ENCODE measurements around the gene ZNF335. TPM values are rescaled to one million over a fixed set of nuclear protein-coding genes. Genes with fewer than 3 reads are reported as not detected.

ZNF335 gene
- total and polyA plus RNA-seq, 2 donors (not counting 3 experiments of a cell fraction or from before 2014, with no cell fraction given): 17.3 to 22.8 TPM

GRCh38 chr20:45968081-45968671 lies 3.8 kb downstream of the ZNF335 start:
- peaks cover 8 to 32% of the 10 kb centered on the region in 2 experiments for H3K36me3 ChIP-seq (ENCODE audit: control insufficient read depth in 2 of 2, extremely low read depth in 1 of 2, insufficient read depth in 2 of 2, low read length in 2 of 2)
- peaks cover 14% of the 10 kb centered on the region for H3K4me1 ChIP-seq (ENCODE audit: control insufficient read depth, extremely low read depth, insufficient read depth, low read length)
- no peak overlapping the region for H3K4me3 ChIP-seq (replicated peaks in 1 of 3; ENCODE audit: insufficient read depth in 1 of 3, low read depth in 1 of 3, low read length in 3 of 3)
- no peak overlapping the region for H3K4me2 ChIP-seq (ENCODE audit: insufficient read depth, low read length)
- H3K9me3 ChIP-seq (replicated peaks; ENCODE audit: control insufficient read depth, insufficient read depth, low read length): no peaks in the 10 kb centered on the region
- H3K79me2 ChIP-seq (ENCODE audit: control insufficient read depth, insufficient read depth, low read length): peaks cover 23% of the 10 kb centered on the region
- DNase-seq (ENCODE audit: low read depth, low spot score): no peak
- POLR2A ChIA-PET: interaction anchor here (1.0 kb wide), 1 partner anchor 56 kb away, joined by 3 read pairs; the partner anchor contains the start of gene PLTP
- no peak for FAIRE-seq
- intact Hi-C loops (cut with micrococcal nuclease) (no loop called here), dilution Hi-C loops (cut with MboI; ENCODE audit: extremely low pct_ligation_motif_present, low sequenced_read_pairs) (no loop called here)
- TF ChIP-seq EZH2 (IDR thresholded peaks at IDR 0.05; ENCODE audit: borderline replicate concordance, low read depth, low read length, severe bottlenecking) (no peak), MYC (IDR thresholded peaks at IDR 0.05; ENCODE audit: low read depth, low read length) (no peak), JUN (IDR thresholded peaks at IDR 0.05; ENCODE audit: borderline replicate concordance, insufficient read depth, insufficient read length, low read depth) (no peak), GATA2 (IDR thresholded peaks at IDR 0.05; ENCODE audit: insufficient read depth, insufficient read length, low read depth, low read length) (no peak), FOS (IDR thresholded peaks at IDR 0.05; ENCODE audit: borderline replicate concordance, insufficient read depth, low read length) (no peak), POLR2AphosphoS5 (IDR thresholded peaks at IDR 0.05; ENCODE audit: insufficient read depth, low read depth, low read length) (no peak), POLR2A (IDR thresholded peaks at IDR 0.05; ENCODE audit: low read depth, low read length) (no peak), MAX (IDR thresholded peaks at IDR 0.05; ENCODE audit: insufficient read depth, insufficient read length) (no peak), CTCF (IDR thresholded peaks at IDR 0.05; ENCODE audit: extremely low read depth in 1 of 2, insufficient read depth in 1 of 2, low read depth in 1 of 2, low read length in 2 of 2) (no peak)
- no TSS peak for BruUV-seq (replicated peaks)
- no peak overlapping the region for H2AFZ ChIP-seq (ENCODE audit: low read depth, low read length)
- H3K9ac ChIP-seq (replicated peaks; ENCODE audit: extremely low read depth, insufficient read depth, low read length): no peak overlapping the region
- CTCF ChIA-PET: interaction anchor here (0.9 to 8.7 kb wide), 4 partner anchors 8 to 144 kb away, joined by 3 to 80 read pairs (median 19); partner anchors contain the start of genes CTSA and NEURL2
- no peaks in the 10 kb centered on the region for H3K27me3 ChIP-seq (ENCODE audit: control insufficient read depth in 2 of 2, insufficient read depth in 2 of 2, low read length in 2 of 2)
- no peaks in the 10 kb centered on the region for H4K20me1 ChIP-seq (replicated peaks; ENCODE audit: control insufficient read depth, extremely low read depth, insufficient read depth, low read length)
- no peak overlapping the region for H3K27ac ChIP-seq (ENCODE audit: insufficient read depth, low read depth, low read length)
- H3K9me1 ChIP-seq (replicated peaks; ENCODE audit: control insufficient read depth, extremely low read depth, insufficient read depth, low read length): no peaks in the 10 kb centered on the region
